Body of pancreas (tissue), 4 donors: ENCODE data around the gene GJB5.

Experiments used
- CTCF ChIP-seq, 7 experiments: fragments of 450-650 bp in 4 of 7; fragments of 200-600 bp in 3 of 7; sonication (generic) in 3 of 7; IDR thresholded peaks; one replicate each; pipeline ENCODE4 v1.5.1; 2016 to 2019; ENCODE audit warnings: antibody characterized with exemption in 7 of 7
- POLR2A ChIP-seq, 3 donors: fragments of 450-650 bp; IDR thresholded peaks; one replicate each; pipeline ENCODE4 v1.6.1; 2016; ENCODE audit warnings: antibody characterized with exemption in 3 of 3, mild to moderate bottlenecking in 2 of 3

GRCh38 chr1:34785231-34785874, 30.5 kb downstream of the GJB5 start:
- TF ChIP-seq CTCF (IDR thresholded peaks at IDR 0.05): no peak
- TF ChIP-seq POLR2A (IDR thresholded peaks at IDR 0.05): no peak
